Osteoblast (primary cell): ENCODE results near the gene GGACT. TPM values are rescaled to one million over a fixed set of nuclear protein-coding genes. Genes with fewer than 3 reads are reported as not detected.
A peak's percentile ranks its signal among the peaks of the same experiment; 100 is the strongest.

ENCODE experiments used
- DNase-seq: peaks from one replicate; pipeline ENCODE4 v3.0.0; 2011; ENCODE audit warnings: low spot score, mixed read lengths; ENCODE audit not compliant: insufficient read length; ENCODE audit errors: missing footprints
- H2AFZ ChIP-seq: 2 replicates; pipeline ENCODE4 v1.6.0; 2011; ENCODE audit warnings: mild to moderate bottlenecking, low read length
- H3K27ac ChIP-seq: 2 replicates; pipeline ENCODE4 v1.5.1; 2011; ENCODE audit warnings: mild to moderate bottlenecking, low read depth, low read length, moderate library complexity
- H3K27me3 ChIP-seq: 2 replicates; pipeline ENCODE4 v1.6.0; 2012; ENCODE audit warnings: mild to moderate bottlenecking, control low read depth, inconsistent platforms, low read length, moderate library complexity; ENCODE audit not compliant: insufficient read depth
- H3K36me3 ChIP-seq: 2 replicates; pipeline ENCODE4 v1.5.1; 2011; ENCODE audit warnings: mild to moderate bottlenecking, low read length, control low read depth, moderate library complexity; ENCODE audit not compliant: insufficient read depth
- H3K4me1 ChIP-seq: 2 replicates; pipeline ENCODE4 v1.5.1; 2011; ENCODE audit warnings: mild to moderate bottlenecking, low read length, control low read depth, moderate library complexity; ENCODE audit not compliant: insufficient read depth
- H3K4me2 ChIP-seq: 2 replicates; pipeline ENCODE4 v1.6.0; 2011; ENCODE audit warnings: mild to moderate bottlenecking, low read length; ENCODE audit not compliant: insufficient read depth
- H3K4me3 ChIP-seq: fragments of 200-600 bp; sonication (generic); 3 replicates; pipeline ENCODE4 v1.5.1; 2012; ENCODE audit warnings: mild to moderate bottlenecking, low read length, inconsistent platforms; ENCODE audit not compliant: insufficient read depth
- H3K79me2 ChIP-seq: 2 replicates; pipeline ENCODE4 v1.6.0; 2012; ENCODE audit warnings: mild to moderate bottlenecking, low read length, control low read depth, inconsistent platforms; ENCODE audit not compliant: insufficient read depth
- H3K9me3 ChIP-seq: 2 replicates; pipeline ENCODE4 v1.5.1; 2011; ENCODE audit warnings: low read depth, low read length, control low read depth
- H4K20me1 ChIP-seq: 2 replicates; pipeline ENCODE4 v1.6.0; 2012; ENCODE audit warnings: mild to moderate bottlenecking, low read length, control low read depth; ENCODE audit not compliant: insufficient read depth
- CTCF ChIP-seq: IDR thresholded peaks from 2 replicates; pipeline ENCODE4 v1.5.1; 2011; ENCODE audit warnings: mild to moderate bottlenecking, low read depth, low read length, moderate library complexity; ENCODE audit errors: extremely low read depth
- total RNA-seq: library from RNA; depleted of rRNA; stranded (reverse); fragments of >200 nt; gene quantifications from 2 replicates; pipeline ENCODE4 v1.2.3, GENCODE V29; 2012

Gene GGACT
- total RNA-seq, 1 donor, result 7.6 TPM

GRCh38 chr13:100533588-100534041 lies 55.0 kb downstream of the GGACT start:
- H3K9me3 ChIP-seq, result no peaks in the 10 kb centered on the region
- peaks cover 6% of the 10 kb centered on the region for H3K36me3 ChIP-seq
- H2AFZ ChIP-seq, result no peak overlapping the region
- H3K79me2 ChIP-seq, result no peaks in the 10 kb centered on the region
- H3K27me3 ChIP-seq, result no peaks in the 10 kb centered on the region
- peak; percentile 66 for DNase-seq
- peaks cover 5% of the 10 kb centered on the region for H3K4me1 ChIP-seq
- H3K4me3 ChIP-seq, result no peak overlapping the region
- H4K20me1 ChIP-seq, result peaks cover 2% of the 10 kb centered on the region
- H3K27ac ChIP-seq, result no peak overlapping the region
- no peak for TF ChIP-seq CTCF
- H3K4me2 ChIP-seq, result no peak overlapping the region

- Histone ChIP-seq H3K4me1 (peaks cover 5% of the 10 kb centered on the region), H3K27me3 (no peaks in the 10 kb centered on the region), H3K4me3 (no peak overlapping the region), H3K79me2 (no peaks in the 10 kb centered on the region), H3K9me3 (no peaks in the 10 kb centered on the region), H3K36me3 (peaks cover 6% of the 10 kb centered on the region), H3K27ac (no peak overlapping the region), H3K4me2 (no peak overlapping the region), H2AFZ (no peak overlapping the region), H4K20me1 (peaks cover 2% of the 10 kb centered on the region)
- no peak for TF ChIP-seq CTCF
- peak; percentile 73 for DNase-seq
Measured at GRCh38 chr13:100532836-100533435, 55.7 kb downstream of the GGACT start.

DNA sequence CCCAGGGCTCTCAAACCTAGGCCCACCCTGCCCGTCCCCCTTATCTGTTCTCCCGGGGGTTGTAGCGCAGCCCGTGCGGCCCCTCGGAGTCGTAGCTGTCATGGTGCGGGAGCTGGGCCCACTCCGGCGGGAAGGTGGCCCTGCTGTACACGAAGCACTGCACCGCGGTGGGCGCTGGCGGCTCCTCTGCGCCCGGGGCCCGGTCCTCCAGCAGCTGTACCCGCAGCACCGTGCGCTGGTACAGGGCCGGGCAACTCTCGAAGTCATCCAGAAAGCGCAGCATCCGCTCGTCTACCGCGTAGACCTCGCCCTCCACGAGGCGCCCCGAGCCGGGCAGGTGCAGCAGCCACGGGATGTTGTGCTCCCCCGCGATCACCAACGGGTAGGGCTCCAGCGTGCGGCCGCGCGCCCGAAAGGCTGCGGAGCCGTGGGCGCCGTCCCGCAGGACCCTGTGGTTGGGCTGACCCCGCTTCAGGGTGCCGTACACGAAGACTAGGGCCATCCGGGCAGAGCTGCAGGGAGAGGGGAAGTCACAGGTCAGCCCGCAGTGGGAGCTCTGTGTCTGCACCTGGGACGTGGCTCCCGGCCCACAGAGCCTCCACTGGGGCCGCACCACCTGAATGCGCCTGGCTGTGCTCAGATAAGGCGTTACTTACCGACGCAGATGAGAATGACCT lies 56.4 kb downstream of the GGACT start:
- Histone ChIP-seq H2AFZ (no peak overlapping the region), H3K36me3 (peaks cover 6% of the 10 kb centered on the region), H3K4me2 (no peak overlapping the region), H3K9me3 (no peaks in the 10 kb centered on the region), H3K4me3 (no peak overlapping the region), H3K4me1 (peaks cover 5% of the 10 kb centered on the region), H3K79me2 (no peaks in the 10 kb centered on the region), H3K27ac (no peak overlapping the region), H4K20me1 (peaks cover 2% of the 10 kb centered on the region), H3K27me3 (no peaks in the 10 kb centered on the region)
- peak; percentile 65 for DNase-seq
- no peak for TF ChIP-seq CTCF

- Histone ChIP-seq H3K27ac (no peak overlapping the region), H3K4me2 (no peak overlapping the region), H3K36me3 (peaks cover 6% of the 10 kb centered on the region), H3K4me3 (no peak overlapping the region), H3K79me2 (no peaks in the 10 kb centered on the region), H4K20me1 (peaks cover 2% of the 10 kb centered on the region), H2AFZ (no peak overlapping the region), H3K4me1 (peaks cover 5% of the 10 kb centered on the region), H3K27me3 (no peaks in the 10 kb centered on the region), H3K9me3 (no peaks in the 10 kb centered on the region)
- no peak for TF ChIP-seq CTCF
- peak; percentile 22 for DNase-seq
Measured at GRCh38 chr13:100530671-100531213, 57.8 kb downstream of the GGACT start.
